Right lobe of liver (tissue), 4 donors: ENCODE measurements around the gene MOGAT2.
"Not testable (repeated sequence)": the region's sequence is repeated elsewhere in the genome, so short reads cannot be mapped to it uniquely, and the experiment has no call there.

ENCODE experiments used
- CTCF ChIP-seq, 4 donors: fragments of 200-600 bp in 3 of 4; fragments of 450-650 bp in 1 of 4; IDR thresholded peaks; one replicate each; pipeline versions ENCODE4 v1.5.1 to v1.8.0; 2016 to 2022; ENCODE audit warnings: antibody characterized with exemption in 4 of 4, mild to moderate bottlenecking in 2 of 4
- POLR2A ChIP-seq: fragments of 450-650 bp; IDR thresholded peaks from one replicate; pipeline ENCODE4 v1.6.1; 2017; ENCODE audit warnings: antibody characterized with exemption, mild to moderate bottlenecking
- donor health status: DM: no; HTN: no; CAD: no.
- donor health status: DM: no; HTN: no; CAD: no.
- donor health status: DM: no; HTN: yes; CAD: no.

- not testable (repeated sequence) for TF ChIP-seq CTCF (IDR thresholded peaks at IDR 0.05); POLR2A
Observed at GRCh38 chr11:75748729-75749273, 31.2 kb downstream of the MOGAT2 start.
